IMR-90 (cell line): ENCODE measurements around the gene TTC7B. TPM values are rescaled to one million over a fixed set of nuclear protein-coding genes. Genes with fewer than 3 reads are reported as not detected.

ENCODE experiments used
- ATAC-seq: fragments of 200-7000 bp; cut with Tn5 transposase; 2 replicates; pipeline ENCODE4 v1.9.1; 2020; ENCODE audit warnings: low read depth, mild to moderate bottlenecking, moderate library complexity
- BruUV-seq: library from RNA; stranded (reverse); fragments of 400-500 nt; replicated peaks from 2 replicates; lab custom pipeline; 2021; lab: Mats Ljungman, UMichigan
- CTCF ChIA-PET: fragments of 300-600 bp; formaldehyde crosslinking; extraction: SDS; loops from one replicate; lab custom pipeline; 2021; ENCODE audit warnings: antibody characterized with exemption; lab: Yijun Ruan, JAX
- POLR2A ChIA-PET: fragments of 300-600 bp; sonication (Branson Sonifier 250); formaldehyde crosslinking; loops from one replicate; lab custom pipeline; 2022; ENCODE audit warnings: antibody characterized with exemption; ENCODE audit not compliant: unreplicated experiment; lab: Charles Lee
- DNase-seq: peaks from one replicate; pipeline ENCODE4 v3.0.0; 2013
- H2AFZ ChIP-seq: replicated peaks from 2 replicates; pipeline ENCODE3; 2013; ENCODE audit warnings: low read length, mild to moderate bottlenecking; ENCODE audit not compliant: poor library complexity
- H2AK5ac ChIP-seq: 2 replicates; pipeline ENCODE4 v1.6.1; 2013; ENCODE audit warnings: low read depth, low read length, inconsistent platforms
- H2AK9ac ChIP-seq: replicated peaks from 2 replicates; pipeline ENCODE3; 2013; ENCODE audit warnings: mild to moderate bottlenecking, low read depth, low read length, moderate library complexity; ENCODE audit not compliant: poor library complexity
- H2BK120ac ChIP-seq: 2 replicates; pipeline ENCODE4 v1.6.1; 2013; ENCODE audit warnings: low read depth, low read length, inconsistent platforms
- H2BK15ac ChIP-seq: 3 replicates; pipeline ENCODE4 v1.6.1; 2013; ENCODE audit warnings: low read depth, low read length, inconsistent platforms
- H2BK20ac ChIP-seq: 2 replicates; pipeline ENCODE4 v1.6.1; 2013; ENCODE audit warnings: low read depth, mild to moderate bottlenecking, inconsistent platforms, low read length, moderate library complexity
- H2BK5ac ChIP-seq: 2 replicates; pipeline ENCODE4 v1.6.1; 2013; ENCODE audit warnings: mild to moderate bottlenecking, low read depth, low read length, inconsistent platforms; ENCODE audit not compliant: poor library complexity, severe bottlenecking
- H3K14ac ChIP-seq: replicated peaks from 2 replicates; pipeline ENCODE4 v1.6.1; 2013; ENCODE audit warnings: low read depth, low read length, inconsistent platforms
- H3K18ac ChIP-seq: 2 replicates; pipeline ENCODE4 v1.6.1; 2013; ENCODE audit warnings: low read depth, low read length, control low read depth
- H3K23ac ChIP-seq: 2 replicates; pipeline ENCODE4 v1.6.1; 2013; ENCODE audit warnings: low read depth, low read length, inconsistent platforms
- H3K27ac ChIP-seq: 2 replicates; pipeline ENCODE4 v1.5.1; 2013; ENCODE audit warnings: mild to moderate bottlenecking, control low read depth, low read length; ENCODE audit not compliant: insufficient read depth
- H3K27me3 ChIP-seq: 2 replicates; pipeline ENCODE4 v1.6.1; 2013; ENCODE audit warnings: low read length; ENCODE audit not compliant: control insufficient read depth, insufficient read depth
- H3K36me3 ChIP-seq: 2 replicates; pipeline ENCODE4 v1.6.1; 2013; ENCODE audit warnings: low read length, mixed read lengths; ENCODE audit not compliant: control insufficient read depth, insufficient read depth
- H3K4ac ChIP-seq: 2 replicates; pipeline ENCODE4 v1.6.1; 2013; ENCODE audit warnings: low read depth, low read length, inconsistent platforms
- H3K4me1 ChIP-seq: 2 replicates; pipeline ENCODE4 v1.6.1; 2013; ENCODE audit warnings: low read length, mixed read lengths; ENCODE audit not compliant: control insufficient read depth, insufficient read depth
- H3K4me2 ChIP-seq: 2 replicates; pipeline ENCODE4 v1.6.1; 2013; ENCODE audit warnings: low read depth, mild to moderate bottlenecking, control low read depth, low read length, moderate library complexity
- H3K4me3 ChIP-seq: 2 replicates; pipeline ENCODE4 v1.5.1; 2013; ENCODE audit warnings: low read depth, mild to moderate bottlenecking, control low read depth, low read length, moderate library complexity; ENCODE audit not compliant: insufficient read depth
- H3K56ac ChIP-seq: 2 replicates; pipeline ENCODE4 v1.6.1; 2013; ENCODE audit warnings: low read length, inconsistent platforms; ENCODE audit not compliant: insufficient read depth; ENCODE audit errors: extremely low read depth
- H3K79me1 ChIP-seq, 2 experiments: 2 replicates each; pipeline ENCODE4 v1.6.1; 2013; ENCODE audit warnings: low read length in 2 of 2, inconsistent platforms in 1 of 2, low read depth in 1 of 2
- H3K9ac ChIP-seq: 2 replicates; pipeline ENCODE4 v1.6.1; 2013; ENCODE audit warnings: low read depth, low read length, control low read depth
- H3K9me1 ChIP-seq: 2 replicates; pipeline ENCODE4 v1.6.1; 2013; ENCODE audit warnings: low read length, inconsistent platforms; ENCODE audit not compliant: insufficient read depth
- H3K9me3 ChIP-seq: 2 replicates; pipeline ENCODE4 v1.6.1; 2013; ENCODE audit warnings: low read length; ENCODE audit not compliant: control insufficient read depth, insufficient read depth
- H4K20me1 ChIP-seq: 2 replicates; pipeline ENCODE4 v1.6.1; 2013; ENCODE audit warnings: low read length, inconsistent platforms; ENCODE audit not compliant: insufficient read depth
- H4K5ac ChIP-seq: 2 replicates; pipeline ENCODE4 v1.6.1; 2013; ENCODE audit warnings: mild to moderate bottlenecking, low read depth, low read length, control low read depth
- H4K8ac ChIP-seq, 2 experiments: 2 replicates each; pipeline ENCODE4 v1.6.1; 2013; ENCODE audit warnings: low read depth in 2 of 2, low read length in 2 of 2, control low read depth in 1 of 2, inconsistent platforms in 1 of 2
- H4K91ac ChIP-seq: 2 replicates; pipeline ENCODE4 v1.6.1; 2013; ENCODE audit warnings: low read depth, low read length, inconsistent platforms; ENCODE audit not compliant: insufficient read depth
- CHD1 ChIP-seq: IDR thresholded peaks from 2 replicates; pipeline ENCODE4 v1.6.1; 2012; ENCODE audit warnings: low read depth, low read length, improper control_type of control experiment
- MAZ ChIP-seq: IDR thresholded peaks from 2 replicates; pipeline ENCODE4 v1.6.1; 2012; ENCODE audit warnings: low read depth, mild to moderate bottlenecking, low read length, improper control_type of control experiment, moderate library complexity, borderline replicate concordance
- MXI1 ChIP-seq: IDR thresholded peaks from 2 replicates; pipeline ENCODE4 v1.6.1; 2012; ENCODE audit warnings: low read depth, mild to moderate bottlenecking, low read length, moderate library complexity, borderline replicate concordance
- NFE2L2 ChIP-seq: fragments of 150-350 bp; IDR thresholded peaks from 2 replicates; pipeline ENCODE4 v1.6.1; 2016; ENCODE audit warnings: low read depth, mild to moderate bottlenecking, low read length
- RFX5 ChIP-seq: IDR thresholded peaks from 2 replicates; pipeline ENCODE4 v1.8.0; 2012; ENCODE audit warnings: low read depth, mild to moderate bottlenecking, low read length, moderate library complexity
- WGBS, 2 experiments: methylation state at CpG; one replicate each; pipeline versions ENCODE4 v1.1.5 to v1.1.7; 2013; ENCODE audit warnings: missing lambda C conversion rate in 2 of 2; ENCODE audit not compliant: insufficient read length in 1 of 2; ENCODE audit errors: extremely low coverage in 2 of 2; 5-methylcytosine and 5-hydroxymethylcytosine counted together
- dilution Hi-C: fragments of 300-500 bp; cut with HindIII; formaldehyde crosslinking; loops from one replicate; pipeline ENCODE4 v1.14.3; 2018; ENCODE audit warnings: low sequenced_read_pairs; ENCODE audit not compliant: unreplicated experiment
- in situ Hi-C: fragments of 300-500 bp; cut with MboI; formaldehyde crosslinking; loops from 3 replicates; pipeline ENCODE4 v1.14.3; 2019; ENCODE audit warnings: low sequenced_read_pairs, inconsistent platforms, mixed read lengths
- intact Hi-C: fragments of 100-400 bp; cut with micrococcal nuclease; formaldehyde crosslinking; loops from 2 replicates; pipeline ENCODE4 v1.10.0; 2022
- polyA plus RNA-seq, 3 experiments: library from polyadenylated mRNA; depleted of rRNA; stranded (reverse); fragments of >200 nt; gene quantifications; 2 replicates each; pipeline ENCODE4 v1.2.3, GENCODE V29; 2012; ENCODE audit warnings: low replicate concordance in 1 of 3
- total RNA-seq: library from RNA; depleted of rRNA; stranded (reverse); fragments of >200 nt; gene quantifications from 2 replicates; pipeline ENCODE4 v1.2.3, GENCODE V29; 2012
- TF ChIP-seq, protein P1 (sequence below): conservative IDR thresholded peaks from 2 replicates; pipeline ENCODE4 v1.5.1; 2012; ENCODE audit warnings: mild to moderate bottlenecking, low read depth, low read length, improper control_type of control experiment

The TTC7B gene
- total and polyA plus RNA-seq, 2 of the 4 experiments (the other 2 are of a cell fraction): 18.1 to 35.3 TPM

DNA sequence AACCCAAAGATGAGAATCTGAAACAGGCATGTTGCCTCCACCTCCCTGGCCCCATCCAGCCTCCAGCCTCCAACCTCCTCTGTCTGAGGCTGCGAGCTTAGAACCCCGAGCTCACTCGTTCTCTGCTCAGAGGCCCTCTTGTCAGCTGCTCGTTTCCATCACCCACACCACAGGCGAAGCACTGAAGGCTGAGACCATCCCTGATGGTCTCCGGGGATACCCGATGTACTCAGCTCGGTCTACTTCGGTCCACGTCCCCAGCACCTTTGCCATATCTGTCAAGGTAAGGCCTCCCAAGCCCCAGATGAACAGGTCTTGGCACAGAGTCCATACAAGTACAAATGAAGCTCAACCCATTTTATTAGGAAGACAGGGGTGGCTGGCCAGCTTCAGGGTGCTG is 72.4 kb downstream of the TTC7B start:
- H4K8ac ChIP-seq: no peak overlapping the region
- peaks cover 0 to 3% of the 10 kb centered on the region in 2 experiments; a peak in 2 of 4 replicates for H3K79me1 ChIP-seq
- no peak overlapping the region for H3K4me3 ChIP-seq
- DNase-seq (no peak), ATAC-seq (no peak)
- POLR2A ChIA-PET: no interaction called here
- no peak overlapping the region for H3K56ac ChIP-seq
- CTCF ChIA-PET: interaction anchor here (1.1 to 1.2 kb wide), 2 partner anchors 10 to 15 kb away, joined by 3 read pairs; no protein-coding TSS in a partner anchor
- no peak overlapping the region for H3K9ac ChIP-seq
- no peaks in the 10 kb centered on the region; the same call in 1 of the 2 replicates for H3K36me3 ChIP-seq
- dilution Hi-C loops (no loop called here), in situ Hi-C loops (no loop called here), intact Hi-C loops (no loop called here)
- no peak overlapping the region for H2AK9ac ChIP-seq
- H2BK20ac ChIP-seq: no peak overlapping the region
- H4K91ac ChIP-seq: no peak overlapping the region
- no peaks in the 10 kb centered on the region for H3K27me3 ChIP-seq
- H3K9me3 ChIP-seq: no peaks in the 10 kb centered on the region; the same call in 1 of the 2 replicates
- H3K14ac ChIP-seq: no peak overlapping the region
- H3K27ac ChIP-seq: no peak overlapping the region
- no TSS peak for BruUV-seq
- no peak overlapping the region for H2AFZ ChIP-seq
- no peak overlapping the region for H2AK5ac ChIP-seq
- H4K20me1 ChIP-seq: no peaks in the 10 kb centered on the region
- H3K4ac ChIP-seq: no peak overlapping the region
- H2BK5ac ChIP-seq: no peak overlapping the region
- H3K23ac ChIP-seq: no peak overlapping the region
- no peak overlapping the region for H3K18ac ChIP-seq
- peaks cover 2% of the 10 kb centered on the region; the same call in 1 of the 2 replicates for H3K4me1 ChIP-seq
- no peak overlapping the region for H3K4me2 ChIP-seq
- H4K5ac ChIP-seq: no peak overlapping the region
- no peaks in the 10 kb centered on the region; the same call in 1 of the 2 replicates for H3K9me1 ChIP-seq
- 94% methylated on average over 3 of the region's 10 CpGs; no CpG with 5 or more reads in 1 of the 2 experiments for WGBS, 2 experiments
- TF ChIP-seq, protein P1, sequence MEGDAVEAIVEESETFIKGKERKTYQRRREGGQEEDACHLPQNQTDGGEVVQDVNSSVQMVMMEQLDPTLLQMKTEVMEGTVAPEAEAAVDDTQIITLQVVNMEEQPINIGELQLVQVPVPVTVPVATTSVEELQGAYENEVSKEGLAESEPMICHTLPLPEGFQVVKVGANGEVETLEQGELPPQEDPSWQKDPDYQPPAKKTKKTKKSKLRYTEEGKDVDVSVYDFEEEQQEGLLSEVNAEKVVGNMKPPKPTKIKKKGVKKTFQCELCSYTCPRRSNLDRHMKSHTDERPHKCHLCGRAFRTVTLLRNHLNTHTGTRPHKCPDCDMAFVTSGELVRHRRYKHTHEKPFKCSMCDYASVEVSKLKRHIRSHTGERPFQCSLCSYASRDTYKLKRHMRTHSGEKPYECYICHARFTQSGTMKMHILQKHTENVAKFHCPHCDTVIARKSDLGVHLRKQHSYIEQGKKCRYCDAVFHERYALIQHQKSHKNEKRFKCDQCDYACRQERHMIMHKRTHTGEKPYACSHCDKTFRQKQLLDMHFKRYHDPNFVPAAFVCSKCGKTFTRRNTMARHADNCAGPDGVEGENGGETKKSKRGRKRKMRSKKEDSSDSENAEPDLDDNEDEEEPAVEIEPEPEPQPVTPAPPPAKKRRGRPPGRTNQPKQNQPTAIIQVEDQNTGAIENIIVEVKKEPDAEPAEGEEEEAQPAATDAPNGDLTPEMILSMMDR: no peak
- TF ChIP-seq NFE2L2 (no peak), RFX5 (no peak), MAZ (no peak), MXI1 (no peak), CHD1 (no peak)
- H2BK15ac ChIP-seq: no peak overlapping the region
- H2BK120ac ChIP-seq: no peak overlapping the region
